Esophagus muscularis mucosa (tissue), 4 donors: ENCODE measurements around the gene PDGFC.

Experiments used
- EP300 ChIP-seq: sonication (generic); formaldehyde crosslinking; IDR thresholded peaks from one replicate; pipeline ENCODE4 v1.6.1; 2017; ENCODE audit warnings: antibody characterized with exemption
- POLR2A ChIP-seq: fragments of 450-650 bp; IDR thresholded peaks from one replicate; pipeline ENCODE4 v1.6.1; 2017; ENCODE audit warnings: antibody characterized with exemption, moderate library complexity, mild to moderate bottlenecking, low read depth
- POLR2AphosphoS5 ChIP-seq, 2 donors: sonication (generic); formaldehyde crosslinking; IDR thresholded peaks; one replicate each; pipeline ENCODE4 v1.6.1; 2017; ENCODE audit warnings: antibody characterized with exemption in 2 of 2
- TF ChIP-seq, protein P1 (sequence below), 3 experiments: fragments of 200-600 bp in 2 of 3; fragments of 450-650 bp in 1 of 3; sonication (generic) in 2 of 3; IDR thresholded peaks; one replicate each; pipeline ENCODE4 v1.5.1; 2017 to 2019; ENCODE audit warnings: antibody characterized with exemption in 3 of 3, mild to moderate bottlenecking in 2 of 3, moderate library complexity in 1 of 3

DNA sequence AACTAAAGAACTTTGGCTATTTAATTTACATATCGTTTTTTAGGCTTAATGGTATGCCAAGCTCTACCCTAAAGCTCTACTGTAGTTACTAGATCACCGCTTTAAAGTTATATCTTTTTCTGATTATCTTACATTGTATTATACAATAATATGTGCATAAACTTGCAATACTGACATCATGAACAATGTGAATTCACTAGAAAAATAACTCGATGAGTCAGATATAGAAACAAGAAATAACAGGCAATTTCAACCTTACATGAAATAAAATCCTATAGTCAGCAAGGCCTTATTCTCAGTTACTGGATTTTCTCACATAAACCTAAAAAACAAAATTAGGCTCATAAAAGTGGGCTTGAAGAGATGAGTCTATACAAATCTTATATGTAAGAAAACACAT lies 32.5 kb downstream of the PDGFC start:
- TF ChIP-seq POLR2AphosphoS5 (IDR thresholded peaks at IDR 0.05) (no peak), POLR2A (no peak), EP300 (no peak)
- TF ChIP-seq, protein P1, sequence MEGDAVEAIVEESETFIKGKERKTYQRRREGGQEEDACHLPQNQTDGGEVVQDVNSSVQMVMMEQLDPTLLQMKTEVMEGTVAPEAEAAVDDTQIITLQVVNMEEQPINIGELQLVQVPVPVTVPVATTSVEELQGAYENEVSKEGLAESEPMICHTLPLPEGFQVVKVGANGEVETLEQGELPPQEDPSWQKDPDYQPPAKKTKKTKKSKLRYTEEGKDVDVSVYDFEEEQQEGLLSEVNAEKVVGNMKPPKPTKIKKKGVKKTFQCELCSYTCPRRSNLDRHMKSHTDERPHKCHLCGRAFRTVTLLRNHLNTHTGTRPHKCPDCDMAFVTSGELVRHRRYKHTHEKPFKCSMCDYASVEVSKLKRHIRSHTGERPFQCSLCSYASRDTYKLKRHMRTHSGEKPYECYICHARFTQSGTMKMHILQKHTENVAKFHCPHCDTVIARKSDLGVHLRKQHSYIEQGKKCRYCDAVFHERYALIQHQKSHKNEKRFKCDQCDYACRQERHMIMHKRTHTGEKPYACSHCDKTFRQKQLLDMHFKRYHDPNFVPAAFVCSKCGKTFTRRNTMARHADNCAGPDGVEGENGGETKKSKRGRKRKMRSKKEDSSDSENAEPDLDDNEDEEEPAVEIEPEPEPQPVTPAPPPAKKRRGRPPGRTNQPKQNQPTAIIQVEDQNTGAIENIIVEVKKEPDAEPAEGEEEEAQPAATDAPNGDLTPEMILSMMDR (IDR thresholded peaks at IDR 0.05), result no peak
